PC-3 (cell line): ENCODE measurements around the gene GABBR2.

Experiments used
- CTCF ChIP-seq: fragments of 300-600 bp; sonication (generic); conservative IDR thresholded peaks from 2 replicates; pipeline ENCODE4 v1.5.1; 2017; ENCODE audit warnings: antibody characterized with exemption, low read depth, mild to moderate bottlenecking, low read length
- EZH2 ChIP-seq: fragments of 300-600 bp; sonication (generic); IDR thresholded peaks from one replicate; pipeline ENCODE4 v1.6.1; 2017; ENCODE audit warnings: antibody characterized with exemption, mild to moderate bottlenecking, low read length; ENCODE audit not compliant: unreplicated experiment
- EZH2phosphoT487 ChIP-seq: fragments of 300-600 bp; sonication (generic); IDR thresholded peaks from 2 replicates; pipeline ENCODE4 v1.6.1; 2018; ENCODE audit warnings: mild to moderate bottlenecking, antibody characterized with exemption, low read length, borderline replicate concordance

GRCh38 chr9:98652741-98653140 lies 56.0 kb downstream of the GABBR2 start:
- TF ChIP-seq CTCF (no peak), EZH2 (no peak), EZH2phosphoT487 (no peak)
